ENCODE data around the gene TMEM106B. TPM values are rescaled to one million over a fixed set of nuclear protein-coding genes. Genes with fewer than 3 reads are reported as not detected.
"Not testable (repeated sequence)": the region's sequence is repeated elsewhere in the genome, so short reads cannot be mapped to it uniquely, and the experiment has no call there.

The TMEM106B gene
- total and polyA plus RNA-seq, 12 donors, result 10.7 to 308 (median 92.9) TPM

DNA sequence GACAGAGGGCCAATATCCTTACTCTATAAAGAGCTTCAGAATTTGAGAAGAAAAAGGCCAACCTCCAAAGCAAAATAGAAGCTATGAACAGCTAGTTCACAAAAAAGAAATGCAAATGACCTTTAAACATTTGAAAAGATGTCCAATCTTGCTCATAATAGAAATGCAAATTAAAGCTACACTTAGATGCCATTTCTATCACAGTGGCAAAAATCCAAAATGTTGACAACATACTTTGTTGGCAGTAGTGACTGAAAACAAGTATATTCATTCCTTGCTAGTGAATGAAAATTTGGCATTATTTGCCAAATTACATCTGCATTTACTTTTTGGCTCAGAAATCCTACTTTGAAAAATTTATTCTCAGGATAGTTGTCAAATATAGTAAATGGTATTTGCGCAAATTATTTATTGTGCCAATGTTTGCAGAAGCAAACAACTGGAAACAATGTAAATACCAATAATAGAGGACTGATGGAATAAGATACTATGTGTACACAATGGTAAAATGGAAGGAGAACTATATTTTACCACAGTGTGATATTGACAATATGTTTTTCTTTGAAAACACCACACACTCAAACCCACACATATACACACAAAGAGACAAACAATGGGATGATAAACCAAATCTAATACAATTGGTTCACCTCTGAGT lies 9.4 kb downstream of the TMEM106B start:
- Histone ChIP-seq H3K36me3 (replicated peaks in 1 of 2) (peaks cover 0 to 28% of the 10 kb centered on the region in 2 donors), H3K27me3 (no peaks in the 10 kb centered on the region), H3K27ac (no peak overlapping the region), H3K9me3 (replicated peaks in 1 of 3) (no peaks in the 10 kb centered on the region), H3K4me1 (replicated peaks in 1 of 2) (peaks cover 8 to 9% of the 10 kb centered on the region in 2 donors), H3K4me3 (no peak overlapping the region)
- intact Hi-C loops (cut with DNase I), result no loop called here
- TF ChIP-seq POLR2A (IDR thresholded peaks at IDR 0.05), result no peak
- TF ChIP-seq CTCF (IDR thresholded peaks at IDR 0.05), result no peak
- DNase-seq, result no peak
- 92 to 95% (median 93%) methylated on average over 1 of the region's 1 CpG for WGBS, 4 donors

- no peaks in the 10 kb centered on the region for H3K27me3 ChIP-seq
- H3K36me3 ChIP-seq (replicated peaks in 1 of 2), result peaks cover 0 to 27% of the 10 kb centered on the region in 2 donors
- intact Hi-C loops (cut with DNase I), result no loop called here
Measured at GRCh38 chr7:12221414-12221813, 10.3 kb downstream of the TMEM106B start.

GRCh38 chr7:12222889-12223579 lies 11.9 kb downstream of the TMEM106B start:
- DNase-seq, result no peak
- intact Hi-C loops (cut with DNase I), result no loop called here
- no peak overlapping the region for H3K4me3 ChIP-seq
- 0 to 42% (median 35%) methylated on average over 1 of the region's 1 CpG for WGBS, 4 donors
- TF ChIP-seq CTCF (IDR thresholded peaks at IDR 0.05) (no peak), POLR2A (IDR thresholded peaks at IDR 0.05) (no peak)
- H3K36me3 ChIP-seq (replicated peaks in 1 of 2), result peaks cover 0 to 27% of the 10 kb centered on the region in 2 donors
- H3K9me3 ChIP-seq (replicated peaks in 1 of 3), result no peaks in the 10 kb centered on the region
- peaks cover 8 to 9% of the 10 kb centered on the region in 2 donors for H3K4me1 ChIP-seq (replicated peaks in 1 of 2)
- no peaks in the 10 kb centered on the region for H3K27me3 ChIP-seq
- H3K27ac ChIP-seq, result no peak overlapping the region

More at GRCh38 chr7:12221414-12221813, 10.3 kb downstream of the TMEM106B start:
- peak in 5 of 7 donors; percentile 20 to 53 (median 38) for DNase-seq
- Histone ChIP-seq H3K4me1 (replicated peaks in 1 of 2) (peaks cover 8 to 9% of the 10 kb centered on the region in 2 donors), H3K27ac (no peak overlapping the region), H3K4me3 (no peak overlapping the region), H3K9me3 (replicated peaks in 1 of 3) (no peaks in the 10 kb centered on the region)
- no peak for TF ChIP-seq CTCF (IDR thresholded peaks at IDR 0.05)
- no peak for TF ChIP-seq POLR2A (IDR thresholded peaks at IDR 0.05)

GRCh38 chr7:12225017-12225416 lies 13.9 kb downstream of the TMEM106B start:
- H3K4me1 ChIP-seq (replicated peaks in 1 of 2); DNase-seq; H3K9me3 ChIP-seq (replicated peaks in 1 of 3); H3K27me3 ChIP-seq; intact Hi-C loops (cut with DNase I); H3K4me3 ChIP-seq; H3K27ac ChIP-seq: not testable (repeated sequence)
- 70 to 87% (median 84%) methylated on average over 7 of the region's 7 CpGs for WGBS, 4 donors
- H3K36me3 ChIP-seq (replicated peaks in 1 of 2), result peaks cover 0 to 19% of the 10 kb centered on the region in 2 donors
